Measurements from ENCODE around the gene SLC29A2.
A peak's percentile ranks its signal among the peaks of the same experiment; 100 is the strongest.
"Not testable (repeated sequence)": the region's sequence is repeated elsewhere in the genome, so short reads cannot be mapped to it uniquely, and the experiment has no call there.

Gene SLC29A2

DNA sequence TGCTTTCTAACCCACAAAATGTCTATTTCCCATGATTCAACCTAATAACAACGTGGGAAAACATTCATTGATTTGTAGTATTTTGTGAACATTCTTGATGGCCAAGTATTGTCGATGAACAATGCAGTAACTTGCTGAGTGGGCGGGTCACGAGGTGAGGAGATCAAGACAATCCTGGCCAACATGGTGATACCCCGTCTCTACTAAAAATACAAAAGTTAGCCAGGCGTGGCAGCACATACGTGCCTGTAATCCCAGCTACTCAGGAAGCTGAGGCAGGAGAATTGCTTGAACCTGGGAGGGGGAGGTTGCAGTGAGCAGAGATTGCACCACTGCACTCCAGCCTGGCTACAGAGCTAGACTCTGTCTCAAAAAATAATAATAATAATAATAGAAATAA lies 8.7 kb upstream of the SLC29A2 start:
- not testable (repeated sequence) for DNase-seq

DNA sequence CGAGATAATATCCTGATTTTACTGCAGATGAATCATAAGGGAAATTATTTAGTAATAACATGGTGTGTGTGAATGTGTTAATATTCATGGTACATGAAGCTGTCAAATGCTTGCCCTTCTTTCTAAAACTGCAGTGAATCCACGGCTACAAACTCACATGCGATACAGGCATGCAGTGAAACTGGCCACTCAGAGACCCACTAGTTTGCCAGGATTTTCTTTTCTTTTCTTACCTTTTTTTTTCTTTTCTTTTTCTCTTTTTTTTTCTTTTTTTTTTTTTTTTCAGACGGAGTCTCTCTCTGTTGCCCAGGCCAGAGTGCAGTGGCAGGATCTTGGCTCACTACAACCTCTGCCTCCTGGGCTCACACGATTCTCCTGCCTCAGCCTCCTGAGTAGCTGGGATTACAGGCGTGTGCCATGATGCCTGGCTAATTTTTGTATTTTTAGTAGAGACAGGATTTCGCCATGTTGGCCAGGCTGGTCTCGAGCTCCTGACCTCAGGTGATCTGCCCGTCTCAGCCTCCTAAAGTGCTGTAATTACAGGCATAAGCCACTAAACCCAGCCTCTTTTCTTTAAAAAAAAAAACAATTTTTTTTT lies 2.2 kb upstream of the SLC29A2 start:
- not testable (repeated sequence) for DNase-seq

DNA sequence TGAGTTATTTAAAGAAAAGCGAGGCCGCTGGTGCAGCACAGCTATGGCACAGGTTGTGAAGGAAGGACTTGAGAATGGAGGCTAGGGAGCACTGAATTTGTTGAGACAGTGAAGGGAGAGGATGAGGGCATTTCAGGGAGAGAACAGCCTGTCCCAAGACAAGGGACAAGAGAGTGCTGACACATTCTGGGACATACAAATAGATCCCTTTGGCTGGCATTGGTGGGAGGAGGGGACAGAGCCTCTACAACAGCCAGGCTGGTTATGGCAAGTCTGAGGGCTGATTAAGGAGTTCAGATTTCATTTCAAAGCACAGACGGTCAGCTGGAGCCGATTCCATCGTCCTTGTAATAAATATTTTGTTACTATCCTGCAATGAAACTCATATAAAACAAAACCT lies 1.7 kb upstream of the SLC29A2 start:
- no peak for DNase-seq

DNA sequence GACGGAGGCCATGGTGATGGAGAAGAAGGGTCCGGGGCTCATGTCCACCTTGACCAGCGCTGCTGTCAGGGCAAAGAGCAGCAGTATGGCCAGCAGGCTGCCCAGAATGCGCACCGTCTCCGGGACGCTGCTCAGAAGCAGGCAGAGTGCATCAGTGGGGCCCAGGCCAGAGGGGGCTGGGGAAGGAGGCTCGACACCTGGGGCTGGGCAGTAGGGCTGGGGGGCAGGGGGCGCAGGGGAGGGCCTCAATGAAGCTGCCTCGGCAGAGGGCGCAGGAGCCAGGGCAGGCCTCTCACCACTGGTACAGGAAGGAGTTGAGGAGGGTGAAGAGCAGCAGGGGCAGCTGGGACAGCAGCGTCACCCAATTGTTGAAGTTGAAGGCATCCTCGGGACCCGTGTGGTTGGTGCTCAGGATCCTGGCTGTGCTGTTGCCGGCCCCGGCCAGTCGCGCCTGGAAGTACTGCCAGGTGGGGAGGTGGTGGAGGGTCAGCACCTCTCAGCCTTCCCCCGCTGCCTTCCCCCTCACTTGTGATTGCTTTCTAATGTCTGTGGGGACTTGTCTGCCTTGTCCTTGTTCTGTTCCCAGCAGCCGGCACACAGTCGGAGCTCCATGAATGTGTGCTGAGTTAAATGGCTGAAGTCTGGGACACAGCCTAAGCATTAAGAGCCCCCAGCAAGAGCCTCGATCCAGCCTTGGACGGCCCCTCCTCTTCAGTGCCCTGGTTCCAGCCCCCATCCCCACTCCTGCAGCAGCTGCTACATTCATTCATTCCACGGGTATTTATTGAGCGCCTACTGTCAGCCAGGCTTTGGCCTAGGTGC lies 2.3 kb downstream of the SLC29A2 start:
- DNase-seq: no peak

DNA sequence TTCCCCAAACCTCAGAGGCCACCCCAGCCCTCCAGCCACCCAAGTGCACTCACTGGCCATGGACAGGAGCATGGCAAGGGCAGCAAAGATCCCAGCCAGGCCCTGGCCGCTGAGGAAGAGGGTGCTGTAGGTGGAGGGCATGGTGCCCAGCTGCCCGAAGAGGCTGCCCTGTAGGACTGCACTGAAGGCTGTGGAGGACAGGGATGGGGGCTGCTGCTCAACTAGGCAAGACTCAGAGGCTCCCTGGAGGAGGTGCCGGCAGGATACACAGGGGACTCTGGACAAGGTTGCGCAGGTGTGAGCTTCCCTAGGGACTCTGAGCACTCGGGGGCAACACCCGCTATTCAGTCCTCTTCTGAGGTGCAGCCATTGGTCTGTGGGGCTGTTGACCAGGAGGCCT lies 3.1 kb downstream of the SLC29A2 start:
- no peak for DNase-seq

DNA sequence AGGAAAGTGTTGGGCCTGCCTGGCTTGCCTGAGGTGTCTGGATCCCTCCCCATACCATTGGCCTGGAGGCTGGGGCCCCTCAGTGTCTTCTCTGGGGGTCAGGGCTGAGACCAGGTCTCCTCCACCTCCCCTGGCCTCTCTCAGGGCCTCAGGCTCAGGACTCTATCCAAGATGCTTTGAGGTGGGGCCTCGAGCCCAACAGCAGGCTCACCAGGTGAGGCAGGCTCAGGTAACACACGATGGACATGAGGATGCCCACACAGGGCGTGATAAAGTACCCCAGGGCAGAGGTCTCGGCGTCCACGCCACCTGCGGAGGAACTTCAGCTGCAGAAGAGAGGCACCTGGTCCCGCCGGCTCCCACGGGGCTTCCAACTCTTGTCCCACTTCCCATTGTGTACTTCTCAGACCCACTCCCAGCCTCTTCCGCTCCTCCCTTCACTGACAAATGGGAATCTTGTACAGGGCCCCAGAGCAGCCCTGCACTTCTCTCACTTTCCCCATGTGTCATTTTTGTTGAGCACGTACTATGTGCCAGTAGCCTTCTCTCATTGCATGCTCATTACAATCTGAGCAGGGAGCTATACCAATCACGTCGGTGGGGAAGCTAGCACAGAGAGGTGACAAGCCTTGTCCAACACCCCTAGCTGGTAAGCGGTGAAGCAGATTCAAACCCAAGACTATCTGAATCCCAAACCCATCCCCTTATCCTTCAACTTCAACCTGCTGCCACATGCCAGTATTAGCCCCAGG lies 3.8 kb downstream of the SLC29A2 start:
- DNase-seq: no peak

DNA sequence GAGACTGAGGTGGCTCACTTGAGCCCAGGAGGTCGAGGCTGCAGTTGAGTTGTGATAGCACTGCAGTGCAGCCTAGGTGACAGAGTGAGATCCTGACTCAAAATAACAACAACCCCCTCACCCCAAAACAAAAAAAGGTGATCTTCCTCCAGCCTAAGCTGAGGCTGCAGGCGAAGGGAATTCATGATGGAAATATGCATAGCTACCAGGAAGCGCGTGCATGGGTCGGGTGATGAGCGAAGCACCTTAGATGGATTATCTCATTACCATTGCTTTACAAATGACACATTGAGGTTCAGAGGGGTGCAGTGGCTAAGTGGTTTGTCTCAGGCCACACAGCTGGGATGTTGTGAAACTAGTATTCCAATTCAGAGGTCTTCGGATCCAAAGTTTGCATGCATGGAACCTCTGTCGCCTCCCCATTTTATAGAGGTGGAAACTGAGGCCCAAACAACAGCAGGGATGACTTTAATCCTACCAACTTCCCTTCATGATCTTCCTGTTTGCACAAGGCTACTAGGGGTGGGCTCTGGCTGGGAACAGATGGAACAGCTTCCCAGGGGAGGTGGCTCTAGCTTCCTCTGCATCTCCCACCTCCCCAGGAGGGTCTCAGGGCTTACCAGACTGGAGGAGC lies 4.6 kb downstream of the SLC29A2 start:
- no peak for DNase-seq

DNA sequence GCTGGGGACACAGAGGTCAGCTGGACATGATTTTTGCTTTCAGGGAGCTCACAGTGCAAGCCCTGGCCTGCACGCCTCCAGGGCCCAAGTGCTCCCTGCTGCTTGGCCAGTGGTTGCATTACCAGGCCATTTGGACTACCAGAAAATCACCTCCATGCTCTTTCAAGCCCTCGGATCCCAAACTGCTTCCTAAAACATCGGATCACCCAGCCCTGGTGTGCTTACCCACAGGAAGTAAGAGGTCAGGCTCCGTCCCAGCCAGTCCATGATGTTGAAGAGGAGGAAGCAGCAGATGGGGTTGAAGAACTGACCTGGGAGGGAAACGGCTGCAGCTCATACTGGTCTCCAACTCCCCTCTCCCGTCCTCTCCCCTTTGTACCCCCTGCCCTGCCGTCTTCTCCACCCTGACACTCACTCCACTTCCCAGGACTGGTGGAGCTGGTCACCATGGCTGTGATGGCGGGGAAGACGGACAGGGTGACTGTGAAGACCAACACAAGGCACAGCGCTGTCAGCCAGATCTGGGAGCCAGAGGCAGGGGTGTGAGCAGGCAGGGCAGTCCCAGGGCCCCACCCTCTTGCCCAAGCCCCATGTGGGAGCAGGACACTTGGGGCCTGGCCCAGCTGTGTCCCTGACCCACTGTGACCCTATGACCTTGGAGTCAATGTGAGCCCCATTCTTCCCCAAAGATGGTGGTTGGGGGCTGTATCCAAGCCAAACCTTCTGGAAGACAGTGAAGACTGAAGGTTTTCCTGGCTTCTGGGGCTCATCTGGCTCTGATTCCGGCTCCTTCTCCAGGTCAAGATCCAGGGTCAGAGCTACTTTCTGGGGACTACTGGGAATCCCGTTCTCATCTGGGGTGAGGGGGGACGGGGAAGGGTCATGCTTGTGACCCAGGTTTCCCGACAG lies 5.6 kb downstream of the SLC29A2 start:
- DNase-seq: no peak

DNA sequence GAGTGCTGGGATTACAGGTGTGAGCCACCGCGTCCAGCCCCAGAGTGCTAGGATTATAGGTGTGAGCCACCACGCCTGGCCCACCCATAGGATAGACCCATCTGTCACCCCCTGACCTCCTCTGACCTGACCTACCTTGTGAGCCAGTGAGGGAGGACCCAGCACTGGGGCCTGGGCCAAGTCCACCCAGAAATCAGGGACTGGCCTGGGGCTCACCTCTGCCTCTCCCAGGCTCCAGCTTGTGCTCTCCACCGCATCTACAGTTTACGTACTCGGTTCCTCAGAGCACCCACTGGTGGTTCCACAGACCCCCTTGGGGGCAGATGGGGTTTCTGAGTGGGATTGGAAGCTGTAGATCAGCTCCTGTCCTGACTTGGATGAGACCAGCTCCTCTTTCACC lies 6.4 kb downstream of the SLC29A2 start:
- no peak for DNase-seq

DNA sequence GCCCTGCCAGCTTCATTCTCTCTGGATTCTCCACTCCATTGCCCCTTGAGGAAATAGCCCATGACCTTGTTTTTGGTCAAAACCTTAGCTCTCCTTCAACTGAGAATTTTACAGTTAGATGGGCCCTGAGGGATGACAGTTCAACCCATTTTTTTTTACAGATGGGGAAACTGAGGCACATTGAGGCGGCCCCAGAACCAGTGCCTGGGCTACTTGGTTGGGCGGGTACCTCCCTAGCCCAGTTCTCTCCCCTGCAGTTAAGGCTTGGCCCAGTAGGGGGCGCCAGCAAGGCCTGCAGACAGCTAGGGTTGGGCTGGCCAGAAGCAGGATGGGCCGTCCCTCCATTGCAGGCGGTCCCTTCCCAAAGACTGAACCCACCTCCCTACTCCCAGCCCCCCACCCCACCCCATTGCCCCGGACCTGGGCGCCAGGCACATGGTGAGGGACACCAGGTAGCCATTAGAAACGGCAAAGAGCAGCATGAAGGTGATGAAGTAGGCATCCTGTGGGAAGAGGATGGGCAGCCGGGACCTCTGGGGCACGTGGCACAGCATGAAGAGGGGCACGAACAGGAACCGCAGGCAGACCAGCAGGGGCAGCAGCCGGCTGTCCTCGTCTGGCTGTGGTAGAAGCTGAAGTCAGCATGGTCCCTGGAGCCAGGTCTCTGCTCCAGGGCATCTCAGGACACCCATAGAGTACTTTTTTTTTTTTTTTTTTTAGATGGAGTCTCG lies 7.6 kb downstream of the SLC29A2 start:
- peak; percentile 51 for DNase-seq

DNA sequence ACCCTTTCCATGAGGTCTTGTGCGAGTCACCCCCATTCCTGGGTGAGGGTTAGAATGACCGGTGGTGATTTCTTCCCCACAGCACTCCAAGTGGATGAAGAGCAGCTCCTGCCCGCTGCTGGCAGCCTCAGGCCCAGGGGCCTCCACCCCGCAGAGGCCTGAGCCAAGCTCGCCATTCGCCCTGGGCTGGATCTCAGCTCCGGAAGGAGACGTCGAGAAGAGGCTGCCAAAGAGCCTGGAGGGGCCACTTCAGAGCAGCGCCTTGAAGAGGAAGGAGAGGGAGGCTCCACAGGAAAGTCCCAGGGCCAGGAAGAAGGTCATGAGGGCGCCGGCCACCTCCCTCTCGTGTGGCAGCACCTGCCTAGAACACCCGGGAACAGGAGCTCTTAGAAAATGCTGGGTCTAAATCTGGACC lies 8.4 kb downstream of the SLC29A2 start:
- no peak for DNase-seq

DNA sequence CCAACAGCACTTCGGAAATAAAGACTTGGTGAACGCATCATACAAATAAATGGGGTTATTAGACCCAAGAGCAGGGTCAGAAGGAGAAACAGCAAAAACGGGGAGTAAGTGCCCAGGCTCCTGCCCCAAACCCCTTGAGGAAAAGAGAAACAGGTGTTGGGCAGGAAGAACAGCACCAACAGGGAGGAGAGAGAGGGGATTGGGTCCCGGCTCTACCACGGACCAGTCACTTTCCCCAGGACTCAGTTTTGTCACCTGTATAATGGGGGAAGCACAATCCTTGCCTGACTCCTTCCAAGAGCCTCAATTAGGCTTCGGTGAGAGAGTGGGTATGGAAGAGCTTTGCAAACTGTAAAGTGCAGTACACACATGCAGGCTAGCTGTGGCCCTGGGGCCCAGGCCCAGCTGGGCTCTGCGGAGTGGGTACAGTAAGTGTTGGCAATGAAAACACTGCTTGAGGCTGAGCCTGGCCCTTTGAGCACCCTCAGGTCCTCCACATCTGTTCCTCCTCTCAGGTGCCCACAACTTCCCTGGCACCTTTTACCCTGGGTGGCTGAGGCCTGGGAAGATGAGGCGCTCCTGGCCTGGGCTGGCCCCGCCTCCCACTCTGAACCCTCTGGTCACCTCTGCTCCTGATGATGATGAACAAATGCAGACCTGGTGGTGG lies 8.9 kb downstream of the SLC29A2 start:
- DNase-seq: no peak

DNA sequence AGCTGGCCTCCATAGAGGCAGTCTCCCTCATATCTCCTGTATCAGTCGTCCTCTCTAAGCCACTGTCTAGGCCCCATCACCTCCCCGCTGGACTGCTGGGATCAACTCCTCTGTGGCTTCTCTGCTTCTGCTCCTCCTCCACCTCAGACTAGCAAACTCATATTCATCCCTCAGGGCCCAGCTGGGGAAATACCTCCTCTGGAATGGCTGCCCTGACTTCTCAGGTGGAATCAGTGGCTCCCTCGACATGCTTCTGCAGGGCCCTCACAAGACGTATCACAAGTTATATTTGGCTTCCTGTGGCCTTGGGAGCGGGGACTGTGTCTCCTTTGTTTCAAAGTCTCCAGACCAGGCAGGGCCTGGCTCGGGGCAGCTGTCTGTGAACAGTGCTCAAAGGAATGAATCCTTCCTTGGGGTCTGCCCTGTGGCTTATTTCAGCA lies 10.0 kb downstream of the SLC29A2 start:
- no peak for DNase-seq

DNA sequence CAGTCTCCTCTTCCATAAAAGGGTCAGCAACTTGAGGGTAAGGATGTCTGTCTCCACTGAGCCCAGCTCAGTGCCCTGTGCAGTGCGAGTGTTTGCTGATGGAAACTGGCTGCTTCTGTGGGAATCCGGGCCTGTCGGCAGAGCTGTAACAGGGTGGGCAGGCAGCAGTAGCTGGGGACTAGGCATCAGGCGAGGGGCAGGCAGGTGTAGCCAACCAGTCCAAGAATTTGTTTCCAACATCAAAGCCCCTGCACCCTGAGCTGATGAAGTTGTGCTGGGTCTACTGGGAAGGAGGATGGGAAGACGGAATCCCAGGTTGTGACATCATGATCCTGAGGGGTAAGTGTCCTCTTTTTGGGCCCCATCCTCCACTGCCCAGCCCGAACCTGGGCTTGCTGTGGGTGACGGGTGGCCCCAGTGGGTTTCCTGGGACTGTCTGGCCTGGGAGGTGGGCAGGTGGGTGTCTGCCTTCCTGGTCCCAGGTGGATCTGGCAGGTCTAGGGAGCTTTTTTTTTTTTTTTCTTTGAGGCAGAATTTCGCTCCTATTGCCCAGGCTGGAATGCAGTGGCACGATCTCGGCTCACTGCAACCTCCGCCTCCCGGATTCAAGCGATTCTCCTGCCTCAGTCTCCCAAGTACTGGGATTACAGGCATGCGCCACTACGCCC lies 11.0 kb downstream of the SLC29A2 start:
- DNase-seq: no peak

DNA sequence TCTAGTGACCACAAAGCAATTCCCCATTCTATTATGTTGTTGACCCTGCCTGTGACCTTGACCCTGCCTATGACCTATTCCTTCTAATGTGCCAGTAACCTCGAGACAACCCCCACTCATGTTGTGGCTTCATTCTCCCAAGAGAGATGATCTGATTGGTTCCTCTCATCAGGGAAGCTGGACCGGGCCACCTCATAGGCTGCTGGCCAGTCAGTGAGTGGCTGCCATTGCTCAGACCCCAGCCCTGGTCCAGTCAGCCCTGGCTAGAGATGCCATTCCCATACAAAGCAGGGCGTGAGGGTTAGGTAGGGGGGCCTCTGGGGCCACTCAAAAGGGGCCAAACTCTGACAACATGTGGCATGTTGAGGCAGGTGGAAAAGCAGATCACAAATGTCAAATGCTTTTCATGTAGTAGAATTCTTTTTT lies 11.9 kb downstream of the SLC29A2 start:
- DNase-seq: no peak

DNA sequence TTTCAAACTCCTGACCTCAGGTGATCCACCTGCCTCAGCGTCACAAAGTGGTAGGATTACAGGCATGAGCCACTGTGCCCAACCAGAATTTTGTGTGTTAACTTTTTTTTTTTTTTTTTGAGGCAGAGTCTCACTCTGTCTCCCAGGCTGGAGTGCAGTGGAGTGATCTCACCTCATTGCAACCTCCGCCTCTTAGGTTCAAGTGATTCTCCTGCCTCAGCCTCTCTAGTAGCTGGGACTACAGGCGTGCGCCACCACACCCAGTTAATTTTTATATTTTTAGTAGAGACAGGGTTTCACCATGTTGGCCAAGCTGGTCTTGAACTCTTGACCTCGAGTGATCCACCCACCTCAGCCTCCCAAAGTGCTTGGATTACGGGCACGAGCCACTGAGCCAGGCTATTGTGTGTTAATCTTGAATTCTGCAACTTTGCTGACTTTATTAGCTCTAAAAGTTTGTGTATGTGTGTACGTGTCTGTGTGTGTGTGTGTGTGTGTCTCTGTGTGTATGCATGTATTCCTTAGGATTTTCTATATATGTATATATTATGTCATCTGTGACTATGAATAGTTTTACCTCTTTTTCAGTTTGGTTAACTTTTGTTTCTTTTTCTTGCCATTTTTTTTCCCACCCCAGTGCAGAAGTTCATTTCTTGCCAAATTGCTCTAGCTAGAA lies 20.9 kb downstream of the SLC29A2 start:
- not testable (repeated sequence) for DNase-seq

DNA sequence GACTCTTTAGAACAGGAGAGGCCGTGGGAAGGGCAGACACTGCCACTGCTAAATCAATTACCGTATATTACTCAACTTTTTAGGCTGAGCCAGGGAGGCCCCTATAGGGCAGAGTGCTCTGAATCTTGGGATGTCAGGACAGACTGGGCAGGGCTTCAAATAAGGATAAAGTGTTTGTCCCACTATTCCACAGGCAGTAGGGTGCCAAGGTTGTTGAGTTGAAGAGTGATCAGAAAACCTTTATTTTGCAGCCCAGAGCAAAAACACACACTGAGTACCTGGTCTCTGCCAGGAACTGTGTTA lies 22.5 kb downstream of the SLC29A2 start:
- DNase-seq: no peak

DNA sequence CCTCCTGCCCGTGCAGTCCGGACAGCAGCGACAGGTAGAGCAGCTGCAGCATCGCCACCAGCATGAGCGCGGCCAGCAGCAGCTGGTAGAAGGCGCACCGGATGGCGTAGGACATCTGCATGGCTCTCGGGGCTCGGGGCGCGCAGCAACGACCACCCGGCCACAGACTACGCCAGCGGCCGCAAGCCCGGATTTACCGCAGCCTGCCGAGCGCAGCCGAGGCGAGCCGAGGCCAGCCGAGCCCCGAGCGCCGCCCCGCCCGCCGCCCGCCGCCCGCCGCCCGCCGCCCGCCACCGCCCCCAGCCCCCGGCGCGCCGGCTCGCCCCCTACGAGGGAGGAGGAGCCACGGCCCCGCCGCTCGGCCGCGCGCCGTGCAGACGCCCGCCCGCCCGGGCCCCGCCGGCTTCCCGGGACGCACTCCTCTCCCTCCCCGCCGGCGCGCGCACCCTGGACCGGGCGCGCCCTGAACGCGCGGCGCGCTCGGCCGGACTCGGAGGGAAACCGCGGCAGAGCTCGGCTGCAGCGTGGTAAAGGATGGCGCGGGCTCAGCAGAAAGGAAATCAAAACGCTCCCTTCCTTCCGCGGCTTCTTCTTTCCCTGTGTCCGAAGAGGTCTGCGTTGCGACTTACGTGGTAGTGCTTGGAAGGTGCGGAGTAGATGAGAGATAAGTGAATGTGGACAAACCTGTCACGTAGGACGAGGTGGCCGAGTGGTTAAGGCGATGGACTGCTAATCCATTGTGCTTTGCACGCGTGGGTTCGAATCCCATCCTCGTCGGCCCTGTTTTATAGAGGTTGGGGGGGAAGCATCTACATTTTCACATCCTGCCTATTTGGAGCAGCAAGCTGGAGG lies 23.9 kb downstream of the SLC29A2 start, which contains the start of gene B4GAT1:
Gene B4GAT1 (minus strand): TSS at position 205 of the 852 bp plus-strand sequence. CDS start 84 bp downstream, at position 121.
- peak; percentile 63 for DNase-seq

Data from effector CD4-positive, alpha-beta T cell (primary cell).